Measurements from ENCODE around the gene LZTS3. TPM values are rescaled to one million over a fixed set of nuclear protein-coding genes. Genes with fewer than 3 reads are reported as not detected.

Gene LZTS3
- total and polyA plus RNA-seq, 2 of the 13 experiments (the other 11 are each of a cell fraction or from before 2014, with no cell fraction given): 10.1 to 31.3 TPM

DNA sequence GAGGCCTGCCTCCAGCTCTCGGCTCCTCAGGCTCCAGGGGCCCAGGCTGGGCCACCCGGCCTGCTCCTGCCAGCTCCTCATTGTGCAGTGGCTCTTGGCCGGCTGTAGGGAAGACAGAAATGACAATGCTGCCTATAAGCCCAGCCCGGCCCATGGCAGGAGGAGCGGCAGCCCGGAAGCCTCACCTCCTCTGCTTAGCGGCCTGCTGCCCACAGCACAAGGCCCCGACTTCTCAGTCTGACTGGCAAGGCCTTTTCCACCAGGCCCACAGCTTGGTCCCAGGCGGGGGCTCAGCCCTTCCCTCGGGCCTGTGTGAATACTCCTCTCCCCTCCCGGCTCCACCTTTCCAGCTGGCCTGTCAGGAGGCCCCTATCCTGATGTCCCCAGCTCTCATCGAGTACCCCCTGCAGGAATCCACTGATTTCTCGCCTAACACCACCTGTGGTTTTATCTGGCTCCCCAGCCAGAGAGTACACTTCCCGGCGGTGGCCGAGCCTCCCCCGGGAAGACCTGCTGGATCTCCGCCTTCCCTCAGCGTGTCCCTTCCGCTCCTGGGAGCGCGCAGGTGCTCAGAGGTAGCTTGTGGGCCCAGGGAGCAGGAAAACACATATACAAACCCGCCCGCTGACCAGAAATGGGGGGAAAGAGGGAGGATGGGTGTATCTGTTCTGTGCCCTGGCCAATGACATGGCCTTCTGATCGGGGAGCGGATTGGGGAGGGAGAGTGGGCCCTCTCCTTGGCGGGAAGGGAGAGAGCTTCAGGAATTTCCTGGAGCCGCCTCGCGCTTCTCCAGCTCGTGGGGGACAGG, 30.2 kb upstream of the LZTS3 start (continued):
- TF ChIP-seq NFKBIZ (CRISPR knock-in tag; IDR thresholded peaks at IDR 0.05) (0 out of 2 replicates have a peak, but pooled peaks have one; percentile 30), KLF12 (CRISPR knock-in tag; IDR thresholded peaks at IDR 0.05; ENCODE audit: borderline replicate concordance) (no peak; the same call in 1 of the 2 replicates), ZNF17 (CRISPR knock-in tag; IDR thresholded peaks at IDR 0.05) (no peak), SSRP1 (CRISPR knock-in tag; IDR thresholded peaks at IDR 0.05) (peak; percentile 55; the same call in 1 of the 2 replicates), HDAC6 (IDR thresholded peaks at IDR 0.05; ENCODE audit: low read depth, low read length) (no peak), ZNF737 (CRISPR knock-in tag; IDR thresholded peaks at IDR 0.05; ENCODE audit: borderline replicate concordance) (0 out of 2 replicates have a peak, but pooled peaks have one; percentile 13), EED (CRISPR knock-in tag; IDR thresholded peaks at IDR 0.05) (peak; percentile 56; the same call in 1 of the 2 replicates), ZNF329 (CRISPR knock-in tag; IDR thresholded peaks at IDR 0.05; ENCODE audit: low read depth) (no peak), ZNF20 (CRISPR knock-in tag; IDR thresholded peaks at IDR 0.05) (peak; percentile 82; the same call in 1 of the 2 replicates), ZSCAN21 (CRISPR knock-in tag; IDR thresholded peaks at IDR 0.05; ENCODE audit: borderline replicate concordance) (0 out of 2 replicates have a peak, but pooled peaks have one; percentile 51), GFI1 (CRISPR knock-in tag; IDR thresholded peaks at IDR 0.05; ENCODE audit: borderline replicate concordance) (no peak), KLF13 (CRISPR knock-in tag; IDR thresholded peaks at IDR 0.05) (peak; percentile 54; the same call in 1 of the 2 replicates), NFE2L2 (IDR thresholded peaks at IDR 0.05; ENCODE audit: low read length) (no peak), ZNF589 (CRISPR knock-in tag; conservative IDR thresholded peaks at IDR 0.05) (peak; percentile 90), NKX3-1 (CRISPR knock-in tag; IDR thresholded peaks at IDR 0.05) (no peak), KAT8 (CRISPR knock-in tag; IDR thresholded peaks at IDR 0.05) (no peak), ZNF616 (CRISPR knock-in tag; IDR thresholded peaks at IDR 0.05; ENCODE audit: low read depth) (no peak), ZNF816 (CRISPR knock-in tag; IDR thresholded peaks at IDR 0.05; ENCODE audit: borderline replicate concordance) (peak; percentile 67; the same call in 1 of the 2 replicates)
- TF ChIP-seq, protein P1, sequence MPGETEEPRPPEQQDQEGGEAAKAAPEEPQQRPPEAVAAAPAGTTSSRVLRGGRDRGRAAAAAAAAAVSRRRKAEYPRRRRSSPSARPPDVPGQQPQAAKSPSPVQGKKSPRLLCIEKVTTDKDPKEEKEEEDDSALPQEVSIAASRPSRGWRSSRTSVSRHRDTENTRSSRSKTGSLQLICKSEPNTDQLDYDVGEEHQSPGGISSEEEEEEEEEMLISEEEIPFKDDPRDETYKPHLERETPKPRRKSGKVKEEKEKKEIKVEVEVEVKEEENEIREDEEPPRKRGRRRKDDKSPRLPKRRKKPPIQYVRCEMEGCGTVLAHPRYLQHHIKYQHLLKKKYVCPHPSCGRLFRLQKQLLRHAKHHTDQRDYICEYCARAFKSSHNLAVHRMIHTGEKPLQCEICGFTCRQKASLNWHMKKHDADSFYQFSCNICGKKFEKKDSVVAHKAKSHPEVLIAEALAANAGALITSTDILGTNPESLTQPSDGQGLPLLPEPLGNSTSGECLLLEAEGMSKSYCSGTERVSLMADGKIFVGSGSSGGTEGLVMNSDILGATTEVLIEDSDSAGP (CRISPR knock-in tag; IDR thresholded peaks at IDR 0.05; ENCODE audit: borderline replicate concordance): no peak; the same call in 1 of the 2 replicates
- TF ChIP-seq, protein P2, sequence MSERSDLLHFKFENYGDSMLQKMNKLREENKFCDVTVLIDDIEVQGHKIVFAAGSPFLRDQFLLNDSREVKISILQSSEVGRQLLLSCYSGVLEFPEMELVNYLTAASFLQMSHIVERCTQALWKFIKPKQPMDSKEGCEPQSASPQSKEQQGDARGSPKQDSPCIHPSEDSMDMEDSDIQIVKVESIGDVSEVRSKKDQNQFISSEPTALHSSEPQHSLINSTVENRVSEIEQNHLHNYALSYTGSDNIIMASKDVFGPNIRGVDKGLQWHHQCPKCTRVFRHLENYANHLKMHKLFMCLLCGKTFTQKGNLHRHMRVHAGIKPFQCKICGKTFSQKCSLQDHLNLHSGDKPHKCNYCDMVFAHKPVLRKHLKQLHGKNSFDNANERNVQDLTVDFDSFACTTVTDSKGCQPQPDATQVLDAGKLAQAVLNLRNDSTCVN (CRISPR knock-in tag; IDR thresholded peaks at IDR 0.05; ENCODE audit: borderline replicate concordance): no peak
- TF ChIP-seq, protein P3, sequence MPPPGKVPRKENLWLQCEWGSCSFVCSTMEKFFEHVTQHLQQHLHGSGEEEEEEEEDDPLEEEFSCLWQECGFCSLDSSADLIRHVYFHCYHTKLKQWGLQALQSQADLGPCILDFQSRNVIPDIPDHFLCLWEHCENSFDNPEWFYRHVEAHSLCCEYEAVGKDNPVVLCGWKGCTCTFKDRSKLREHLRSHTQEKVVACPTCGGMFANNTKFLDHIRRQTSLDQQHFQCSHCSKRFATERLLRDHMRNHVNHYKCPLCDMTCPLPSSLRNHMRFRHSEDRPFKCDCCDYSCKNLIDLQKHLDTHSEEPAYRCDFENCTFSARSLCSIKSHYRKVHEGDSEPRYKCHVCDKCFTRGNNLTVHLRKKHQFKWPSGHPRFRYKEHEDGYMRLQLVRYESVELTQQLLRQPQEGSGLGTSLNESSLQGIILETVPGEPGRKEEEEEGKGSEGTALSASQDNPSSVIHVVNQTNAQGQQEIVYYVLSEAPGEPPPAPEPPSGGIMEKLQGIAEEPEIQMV (CRISPR knock-in tag; IDR thresholded peaks at IDR 0.05; ENCODE audit: low read depth): no peak
